Liver (tissue), 9 donors: ENCODE results near the gene PDE1C. TPM values are rescaled to one million over a fixed set of nuclear protein-coding genes. Genes with fewer than 3 reads are reported as not detected.

Experiments used
- DNase-seq: peaks from one replicate; pipeline ENCODE4 v3.0.0-alpha.2; 2017; ENCODE audit warnings: low spot score
- H3K27ac ChIP-seq, 2 donors: one replicate each; pipeline ENCODE4 v1.7.0; 2013; ENCODE audit warnings: inconsistent platforms in 2 of 2, low read length in 2 of 2, control low read depth in 1 of 2, low read depth in 1 of 2, mild to moderate bottlenecking in 1 of 2
- H3K27me3 ChIP-seq, 4 donors: one replicate each; pipeline versions ENCODE4 v1.6.1 to v1.7.0; 2013; ENCODE audit warnings: low read length in 3 of 4, inconsistent platforms in 1 of 4, mild to moderate bottlenecking in 1 of 4, moderate library complexity in 1 of 4; ENCODE audit not compliant: control insufficient read depth in 4 of 4, insufficient read depth in 4 of 4
- H3K36me3 ChIP-seq, 4 donors: one replicate each; pipeline versions ENCODE4 v1.6.1 to v1.7.0; 2013; ENCODE audit warnings: low read length in 3 of 4, mild to moderate bottlenecking in 3 of 4, low read depth in 1 of 4, moderate library complexity in 1 of 4; ENCODE audit not compliant: control insufficient read depth in 4 of 4, insufficient read depth in 3 of 4
- H3K4me1 ChIP-seq, 4 donors: one replicate each; pipeline versions ENCODE4 v1.6.1 to v1.7.0; 2013; ENCODE audit warnings: low read length in 3 of 4, mild to moderate bottlenecking in 3 of 4, moderate library complexity in 1 of 4; ENCODE audit not compliant: control insufficient read depth in 4 of 4, insufficient read depth in 4 of 4
- H3K4me3 ChIP-seq, 3 donors: one replicate each; pipeline versions ENCODE4 v1.6.1 to v1.7.0; 2013; ENCODE audit warnings: low read length in 3 of 3, control low read depth in 1 of 3, low read depth in 1 of 3, mild to moderate bottlenecking in 1 of 3
- H3K9ac ChIP-seq, 2 donors: one replicate each; pipeline ENCODE4 v1.7.0; 2013; ENCODE audit warnings: low read length in 2 of 2, mild to moderate bottlenecking in 2 of 2, moderate library complexity in 2 of 2, control low read depth in 1 of 2, low read depth in 1 of 2
- H3K9me3 ChIP-seq, 4 donors: one replicate each; pipeline versions ENCODE4 v1.6.1 to v1.7.0; 2013; ENCODE audit warnings: low read length in 3 of 4; ENCODE audit not compliant: control insufficient read depth in 4 of 4
- ATF3 ChIP-seq: IDR thresholded peaks from 2 replicates; pipeline ENCODE4 v1.6.1; 2016; ENCODE audit warnings: antibody characterized with exemption
- CTCF ChIP-seq: fragments of 150-350 bp; IDR thresholded peaks from 2 replicates; pipeline ENCODE4 v1.5.1; 2017; ENCODE audit warnings: improper control_type of control experiment, low read depth, low read length; ENCODE audit not compliant: missing input control
- EGR1 ChIP-seq, 2 donors: IDR thresholded peaks; 2 replicates each; pipeline ENCODE4 v1.6.1; 2016 to 2018; ENCODE audit warnings: antibody characterized with exemption in 2 of 2, low read depth in 2 of 2
- FOXA1 ChIP-seq: IDR thresholded peaks from 2 replicates; pipeline ENCODE4 v1.6.1; 2016; ENCODE audit warnings: antibody characterized with exemption
- FOXA2 ChIP-seq: IDR thresholded peaks from 2 replicates; pipeline ENCODE4 v1.6.1; 2016; ENCODE audit warnings: antibody characterized with exemption
- GABPA ChIP-seq, 2 donors: IDR thresholded peaks in 1 of 2; conservative IDR thresholded peaks in 1 of 2; 2 replicates each; pipeline ENCODE4 v1.6.1; 2016; ENCODE audit warnings: antibody characterized with exemption in 2 of 2, mild to moderate bottlenecking in 1 of 2, moderate library complexity in 1 of 2
- HNF4A ChIP-seq, 2 donors: conservative IDR thresholded peaks; 2 replicates each; pipeline ENCODE4 v1.6.1; 2016; ENCODE audit warnings: antibody characterized with exemption in 2 of 2, mild to moderate bottlenecking in 2 of 2
- HNF4G ChIP-seq: IDR thresholded peaks from 2 replicates; pipeline ENCODE4 v1.6.1; 2016; ENCODE audit warnings: antibody characterized with exemption
- JUND ChIP-seq, 2 donors: IDR thresholded peaks; 2 replicates each; pipeline ENCODE4 v1.6.1; 2016; ENCODE audit warnings: antibody characterized with exemption in 2 of 2
- MAX ChIP-seq: IDR thresholded peaks from 2 replicates; pipeline ENCODE4 v1.6.1; 2016; ENCODE audit warnings: antibody characterized with exemption
- NR2F2 ChIP-seq: IDR thresholded peaks from 2 replicates; pipeline ENCODE4 v1.6.1; 2016; ENCODE audit warnings: antibody characterized with exemption
- RAD21 ChIP-seq, 2 donors: IDR thresholded peaks; 2 replicates each; pipeline ENCODE4 v1.6.1; 2016; ENCODE audit warnings: antibody characterized with exemption in 2 of 2, mild to moderate bottlenecking in 2 of 2
- RXRA ChIP-seq, 2 donors: IDR thresholded peaks; 2 replicates each; pipeline ENCODE4 v1.6.1; 2017 to 2018; ENCODE audit warnings: antibody characterized with exemption in 2 of 2, mild to moderate bottlenecking in 1 of 2
- SP1 ChIP-seq: IDR thresholded peaks from 2 replicates; pipeline ENCODE4 v1.6.1; 2018; ENCODE audit warnings: antibody characterized with exemption, mild to moderate bottlenecking
- TAF1 ChIP-seq: conservative IDR thresholded peaks from 2 replicates; pipeline ENCODE4 v1.6.1; 2016; ENCODE audit warnings: antibody characterized with exemption, mild to moderate bottlenecking
- YY1 ChIP-seq: IDR thresholded peaks from 2 replicates; pipeline ENCODE4 v1.6.1; 2016; ENCODE audit warnings: antibody characterized with exemption, mild to moderate bottlenecking
- ZBTB33 ChIP-seq: IDR thresholded peaks from 2 replicates; pipeline ENCODE4 v1.6.1; 2016; ENCODE audit warnings: antibody characterized with exemption
- WGBS: extraction: QIAGEN DNeasy Blood & Tissue Kit; methylation state at CpG from one replicate; pipeline ENCODE4 v1.1.7; 2013; 5-methylcytosine and 5-hydroxymethylcytosine counted together
- polyA plus RNA-seq, 2 donors: library from polyadenylated mRNA; stranded (reverse) in 1 of 2; unstranded in 1 of 2; fragments of 200-250 nt in 1 of 2; fragments of >200 nt in 1 of 2; fragmentation: Nextera tagmentation in 1 of 2; extraction: Ambion mirVana in 1 of 2; gene quantifications; one replicate each; pipeline versions ENCODE4 v1.2.1 to v1.2.3, GENCODE V29; 2013 to 2015
- total RNA-seq, 2 donors: library from RNA; depleted of rRNA; stranded (reverse); fragments of >200 nt; gene quantifications; one replicate each; pipeline ENCODE4 v1.2.3, GENCODE V29; 2014
- TF ChIP-seq, protein P1 (sequence below): IDR thresholded peaks from 2 replicates; pipeline ENCODE4 v1.6.1; 2016; ENCODE audit warnings: antibody characterized with exemption, mild to moderate bottlenecking
- donor health status: healthy.
- donor health status: healthy.
- donor health status: healthy.
- donor health status: healthy.
- donor health status: healthy.

The PDE1C gene
- total and polyA plus RNA-seq, 4 donors: 0.05 to 0.92 (median 0.47) TPM; not detected in 1

DNA sequence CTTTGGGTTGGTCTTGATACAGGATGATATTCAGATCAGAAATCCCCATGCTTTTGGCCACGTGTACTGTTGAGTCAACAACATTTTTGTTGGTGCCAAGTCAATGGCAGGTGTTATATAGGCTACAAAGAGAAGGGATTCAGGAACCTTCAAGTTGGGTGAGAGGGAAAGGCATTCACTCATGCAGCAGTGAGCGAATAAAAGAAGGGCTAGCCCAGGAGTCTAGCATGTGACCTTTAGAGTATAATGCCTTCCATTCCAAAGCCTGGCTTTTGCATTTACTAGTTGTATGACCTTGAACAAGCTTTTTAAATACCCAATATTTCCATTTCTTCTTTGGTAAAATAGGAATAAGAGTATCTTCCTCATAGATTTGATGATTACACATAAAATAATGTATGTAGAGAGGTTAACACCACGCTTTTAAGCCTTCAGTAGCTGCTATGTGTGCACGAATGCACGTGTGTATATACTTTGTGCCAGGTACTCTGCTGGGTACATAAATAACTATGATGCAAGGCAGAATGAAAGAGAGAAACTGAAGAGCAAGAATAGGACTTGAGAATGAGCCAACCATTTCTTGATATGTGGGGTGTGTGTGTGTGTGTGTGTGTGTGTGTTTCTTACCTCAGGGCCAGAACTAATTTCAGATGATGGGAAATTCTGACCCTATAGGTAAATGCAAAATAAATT lies 163.6 kb downstream of the PDE1C start:
- H3K4me3 ChIP-seq: no peak overlapping the region
- 78% methylated on average over 5 of the region's 5 CpGs for WGBS
- peaks cover 0 to 3% (median 0%) of the 10 kb centered on the region in 4 donors for H3K27me3 ChIP-seq
- no peak overlapping the region for H3K9ac ChIP-seq
- H3K27ac ChIP-seq: no peak overlapping the region
- no peaks in the 10 kb centered on the region for H3K36me3 ChIP-seq
- H3K9me3 ChIP-seq: no peaks in the 10 kb centered on the region
- TF ChIP-seq, protein P1, sequence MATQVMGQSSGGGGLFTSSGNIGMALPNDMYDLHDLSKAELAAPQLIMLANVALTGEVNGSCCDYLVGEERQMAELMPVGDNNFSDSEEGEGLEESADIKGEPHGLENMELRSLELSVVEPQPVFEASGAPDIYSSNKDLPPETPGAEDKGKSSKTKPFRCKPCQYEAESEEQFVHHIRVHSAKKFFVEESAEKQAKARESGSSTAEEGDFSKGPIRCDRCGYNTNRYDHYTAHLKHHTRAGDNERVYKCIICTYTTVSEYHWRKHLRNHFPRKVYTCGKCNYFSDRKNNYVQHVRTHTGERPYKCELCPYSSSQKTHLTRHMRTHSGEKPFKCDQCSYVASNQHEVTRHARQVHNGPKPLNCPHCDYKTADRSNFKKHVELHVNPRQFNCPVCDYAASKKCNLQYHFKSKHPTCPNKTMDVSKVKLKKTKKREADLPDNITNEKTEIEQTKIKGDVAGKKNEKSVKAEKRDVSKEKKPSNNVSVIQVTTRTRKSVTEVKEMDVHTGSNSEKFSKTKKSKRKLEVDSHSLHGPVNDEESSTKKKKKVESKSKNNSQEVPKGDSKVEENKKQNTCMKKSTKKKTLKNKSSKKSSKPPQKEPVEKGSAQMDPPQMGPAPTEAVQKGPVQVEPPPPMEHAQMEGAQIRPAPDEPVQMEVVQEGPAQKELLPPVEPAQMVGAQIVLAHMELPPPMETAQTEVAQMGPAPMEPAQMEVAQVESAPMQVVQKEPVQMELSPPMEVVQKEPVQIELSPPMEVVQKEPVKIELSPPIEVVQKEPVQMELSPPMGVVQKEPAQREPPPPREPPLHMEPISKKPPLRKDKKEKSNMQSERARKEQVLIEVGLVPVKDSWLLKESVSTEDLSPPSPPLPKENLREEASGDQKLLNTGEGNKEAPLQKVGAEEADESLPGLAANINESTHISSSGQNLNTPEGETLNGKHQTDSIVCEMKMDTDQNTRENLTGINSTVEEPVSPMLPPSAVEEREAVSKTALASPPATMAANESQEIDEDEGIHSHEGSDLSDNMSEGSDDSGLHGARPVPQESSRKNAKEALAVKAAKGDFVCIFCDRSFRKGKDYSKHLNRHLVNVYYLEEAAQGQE: no peak
- no peak for DNase-seq
- H3K4me1 ChIP-seq: no peaks in the 10 kb centered on the region

DNA sequence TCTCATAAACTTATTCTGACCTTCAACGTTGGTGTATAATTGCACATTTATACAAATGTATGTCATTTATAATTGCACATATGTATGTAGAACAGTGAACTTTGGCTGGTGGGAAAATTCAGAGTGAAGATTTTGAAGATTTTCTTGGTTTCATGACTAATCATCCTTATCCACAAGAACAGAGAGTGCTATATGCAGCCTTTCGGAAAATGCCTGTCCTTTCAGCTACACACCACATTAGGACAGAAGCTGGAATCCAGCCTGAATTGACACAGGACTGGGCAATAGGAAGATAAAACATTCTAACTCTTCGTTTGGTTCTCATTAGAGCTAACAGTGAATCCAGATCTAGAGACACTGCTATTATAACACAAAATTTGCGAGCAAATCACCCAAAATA lies 166.2 kb downstream of the PDE1C start:
- Histone ChIP-seq H3K9me3 (no peaks in the 10 kb centered on the region), H3K27me3 (peaks cover 0 to 3% (median 0%) of the 10 kb centered on the region in 4 donors), H3K36me3 (no peaks in the 10 kb centered on the region), H3K4me1 (no peaks in the 10 kb centered on the region), H3K9ac (no peak overlapping the region), H3K4me3 (no peak overlapping the region), H3K27ac (no peak overlapping the region)
- TF ChIP-seq FOXA1 (no peak), YY1 (no peak), RXRA (IDR thresholded peaks at IDR 0.05) (no peak), FOXA2 (no peak), ZBTB33 (no peak), HNF4A (conservative IDR thresholded peaks at IDR 0.05) (no peak), RAD21 (IDR thresholded peaks at IDR 0.05) (no peak), MAX (no peak), SP1 (no peak), NR2F2 (no peak), EGR1 (IDR thresholded peaks at IDR 0.05; ENCODE audit: low read depth in 2 of 2) (no peak), TAF1 (no peak), HNF4G (no peak), JUND (IDR thresholded peaks at IDR 0.05) (no peak), CTCF (no peak), ATF3 (no peak), GABPA (IDR thresholded peaks at IDR 0.05 in 1 of 2, conservative IDR thresholded peaks at IDR 0.05 in 1 of 2) (no peak)
- TF ChIP-seq, protein P1: no peak
- 69% methylated on average over 4 of the region's 4 CpGs for WGBS
- no peak for DNase-seq
